HG03439 (cell line): ENCODE measurements around the gene C1orf210.

Experiments used
- ATAC-seq: cut with Tn5 transposase; IDR thresholded peaks from one replicate; pipeline ENCODE4 v1.9.1; 2021; ENCODE audit warnings: mild to moderate bottlenecking, moderate library complexity; ENCODE audit not compliant: unreplicated experiment

The C1orf210 gene

GRCh38 chr1:43253876-43254275, 31.5 kb downstream of the C1orf210 start:
- no peak for ATAC-seq

GRCh38 chr1:43253173-43253572, 32.2 kb downstream of the C1orf210 start:
- ATAC-seq: no peak

GRCh38 chr1:43252225-43252624, 33.2 kb downstream of the C1orf210 start:
- no peak for ATAC-seq

GRCh38 chr1:43251024-43251423, 34.4 kb downstream of the C1orf210 start:
- ATAC-seq: no peak

GRCh38 chr1:43250351-43250761, 35.0 kb downstream of the C1orf210 start:
- no peak for ATAC-seq

GRCh38 chr1:43247256-43247921, 38.0 kb downstream of the C1orf210 start:
- no peak for ATAC-seq

GRCh38 chr1:43246466-43247213, 38.7 kb downstream of the C1orf210 start:
- no peak for ATAC-seq

GRCh38 chr1:43243299-43243698, 42.1 kb downstream of the C1orf210 start:
- no peak for ATAC-seq

GRCh38 chr1:43241413-43241836, 44.0 kb downstream of the C1orf210 start:
- ATAC-seq: no peak

- ATAC-seq: no peak
Measured at GRCh38 chr1:43239484-43239883, 45.9 kb downstream of the C1orf210 start.

- ATAC-seq: no peak
Measured at GRCh38 chr1:43238991-43239469, 46.4 kb downstream of the C1orf210 start.

- ATAC-seq: no peak
Measured at GRCh38 chr1:43238085-43238484, 47.3 kb downstream of the C1orf210 start.

- ATAC-seq: no peak
Measured at GRCh38 chr1:43237121-43237520, 48.3 kb downstream of the C1orf210 start.

- no peak for ATAC-seq
Measured at GRCh38 chr1:43235451-43236121, 49.8 kb downstream of the C1orf210 start.

GRCh38 chr1:43235040-43235439, 50.3 kb downstream of the C1orf210 start:
- no peak for ATAC-seq

GRCh38 chr1:43234267-43234666, 51.1 kb downstream of the C1orf210 start:
- no peak for ATAC-seq

- no peak for ATAC-seq
Measured at GRCh38 chr1:43233631-43234030, 51.8 kb downstream of the C1orf210 start.

- no peak for ATAC-seq
Measured at GRCh38 chr1:43232482-43232881, 52.9 kb downstream of the C1orf210 start.

- ATAC-seq: no peak
Measured at GRCh38 chr1:43232074-43232473, 53.3 kb downstream of the C1orf210 start.
